ENCODE measurements around the gene FXYD3.

DNA sequence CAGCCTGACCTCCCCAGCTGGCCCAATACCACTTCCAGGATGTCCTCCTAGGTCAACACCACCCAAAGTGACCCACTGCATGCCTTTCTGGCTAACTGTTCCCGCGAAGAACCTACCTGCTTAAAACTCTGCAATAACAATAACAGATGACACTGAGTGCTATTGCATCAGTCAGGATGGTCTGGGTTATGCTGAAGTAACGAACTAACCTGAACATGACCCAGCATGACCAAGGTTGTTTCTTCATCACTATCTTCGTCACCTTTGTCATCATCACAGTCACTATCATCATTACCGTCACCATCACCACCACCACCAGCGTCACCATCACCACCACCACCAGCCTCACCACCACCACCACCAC lies 10.6 kb upstream of the FXYD3 start:
- TF ChIP-seq CTCF (IDR thresholded peaks at IDR 0.05; ENCODE audit: low read depth, low read length, missing input control) (no peak), EGR1 (IDR thresholded peaks at IDR 0.05; ENCODE audit: low read depth in 2 of 2) (no peak), RAD21 (IDR thresholded peaks at IDR 0.05) (no peak), MAX (IDR thresholded peaks at IDR 0.05) (no peak), GABPA (IDR thresholded peaks at IDR 0.05 in 1 of 2, conservative IDR thresholded peaks at IDR 0.05 in 1 of 2) (no peak), SP1 (IDR thresholded peaks at IDR 0.05) (no peak), JUND (IDR thresholded peaks at IDR 0.05) (no peak), NR2F2 (IDR thresholded peaks at IDR 0.05) (no peak), TAF1 (conservative IDR thresholded peaks at IDR 0.05) (no peak), ZBTB33 (IDR thresholded peaks at IDR 0.05) (no peak), YY1 (IDR thresholded peaks at IDR 0.05) (no peak)
- TF ChIP-seq, protein P1, sequence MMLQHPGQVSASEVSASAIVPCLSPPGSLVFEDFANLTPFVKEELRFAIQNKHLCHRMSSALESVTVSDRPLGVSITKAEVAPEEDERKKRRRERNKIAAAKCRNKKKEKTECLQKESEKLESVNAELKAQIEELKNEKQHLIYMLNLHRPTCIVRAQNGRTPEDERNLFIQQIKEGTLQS (IDR thresholded peaks at IDR 0.05) = no peak
- TF ChIP-seq, protein P2, sequence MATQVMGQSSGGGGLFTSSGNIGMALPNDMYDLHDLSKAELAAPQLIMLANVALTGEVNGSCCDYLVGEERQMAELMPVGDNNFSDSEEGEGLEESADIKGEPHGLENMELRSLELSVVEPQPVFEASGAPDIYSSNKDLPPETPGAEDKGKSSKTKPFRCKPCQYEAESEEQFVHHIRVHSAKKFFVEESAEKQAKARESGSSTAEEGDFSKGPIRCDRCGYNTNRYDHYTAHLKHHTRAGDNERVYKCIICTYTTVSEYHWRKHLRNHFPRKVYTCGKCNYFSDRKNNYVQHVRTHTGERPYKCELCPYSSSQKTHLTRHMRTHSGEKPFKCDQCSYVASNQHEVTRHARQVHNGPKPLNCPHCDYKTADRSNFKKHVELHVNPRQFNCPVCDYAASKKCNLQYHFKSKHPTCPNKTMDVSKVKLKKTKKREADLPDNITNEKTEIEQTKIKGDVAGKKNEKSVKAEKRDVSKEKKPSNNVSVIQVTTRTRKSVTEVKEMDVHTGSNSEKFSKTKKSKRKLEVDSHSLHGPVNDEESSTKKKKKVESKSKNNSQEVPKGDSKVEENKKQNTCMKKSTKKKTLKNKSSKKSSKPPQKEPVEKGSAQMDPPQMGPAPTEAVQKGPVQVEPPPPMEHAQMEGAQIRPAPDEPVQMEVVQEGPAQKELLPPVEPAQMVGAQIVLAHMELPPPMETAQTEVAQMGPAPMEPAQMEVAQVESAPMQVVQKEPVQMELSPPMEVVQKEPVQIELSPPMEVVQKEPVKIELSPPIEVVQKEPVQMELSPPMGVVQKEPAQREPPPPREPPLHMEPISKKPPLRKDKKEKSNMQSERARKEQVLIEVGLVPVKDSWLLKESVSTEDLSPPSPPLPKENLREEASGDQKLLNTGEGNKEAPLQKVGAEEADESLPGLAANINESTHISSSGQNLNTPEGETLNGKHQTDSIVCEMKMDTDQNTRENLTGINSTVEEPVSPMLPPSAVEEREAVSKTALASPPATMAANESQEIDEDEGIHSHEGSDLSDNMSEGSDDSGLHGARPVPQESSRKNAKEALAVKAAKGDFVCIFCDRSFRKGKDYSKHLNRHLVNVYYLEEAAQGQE (IDR thresholded peaks at IDR 0.05) = no peak

All from liver (tissue), 3 donors.